K562 (cell line): ENCODE data around the gene LHX5. TPM values are rescaled to one million over a fixed set of nuclear protein-coding genes. Genes with fewer than 3 reads are reported as not detected.
A peak's percentile ranks its signal among the peaks of the same experiment; 100 is the strongest.

ENCODE experiments used
- MAFF ChIP-seq: IDR thresholded peaks from 2 replicates; pipeline ENCODE4 v1.6.1; 2012; ENCODE audit warnings: low read length, improper control_type of control experiment
- MGA ChIP-seq: fragments of 450-650 bp; IDR thresholded peaks from 2 replicates; pipeline ENCODE4 v1.6.1; 2016; ENCODE audit warnings: mild to moderate bottlenecking, moderate library complexity
- SOX6 ChIP-seq: fragments of 450-650 bp; IDR thresholded peaks from 2 replicates; pipeline ENCODE4 v1.6.1; 2014; ENCODE audit warnings: mild to moderate bottlenecking
- polyA plus RNA-seq, 8 experiments: library from polyadenylated mRNA; depleted of rRNA in 4 of 8; stranded (reverse) in 5 of 8; unstranded in 3 of 8; fragments of >200 nt; fragmentation: Nextera tagmentation in 2 of 8; fragmentation: Illumina TruSeq in 1 of 8; extraction: Ambion mirVana in 2 of 8; extraction: Trizol in 1 of 8; gene quantifications; 2 replicates each; pipeline versions ENCODE4 v1.2.1 to v1.2.3, GENCODE V29; 2011 to 2014; ENCODE audit warnings: inconsistent platforms in 1 of 8, missing spikeins in 1 of 8
- total RNA-seq, 7 experiments: library from RNA; depleted of rRNA in 6 of 7; stranded (reverse); fragments of >200 nt in 6 of 7; fragmentation: Illumina TruSeq in 2 of 7; extraction: Trizol in 2 of 7; gene quantifications; 2 replicates each; pipeline versions ENCODE4 v1.2.1 to v1.2.3, GENCODE V29; 2011 to 2021; ENCODE audit warnings: low replicate concordance in 1 of 7
- TF ChIP-seq, protein P1 (sequence below), 3 experiments: IDR thresholded peaks in 2 of 3; conservative IDR thresholded peaks in 1 of 3; 2 replicates each; pipeline ENCODE4 v1.5.1; 2011 to 2012; ENCODE audit warnings: low read length in 3 of 3, mild to moderate bottlenecking in 3 of 3, control low read depth in 2 of 3, improper control_type of control experiment in 1 of 3, inconsistent platforms in 1 of 3, low read depth in 1 of 3, mixed read lengths in 1 of 3, moderate library complexity in 1 of 3; ENCODE audit not compliant: insufficient read depth in 2 of 3
- TF ChIP-seq, protein P2 (sequence below), 2 experiments: IDR thresholded peaks; 2 replicates each; pipeline ENCODE4 v1.6.1; 2011; ENCODE audit warnings: borderline replicate concordance in 1 of 2, control low read depth in 1 of 2, low read depth in 1 of 2, low read length in 1 of 2, mild to moderate bottlenecking in 1 of 2, mixed read lengths in 1 of 2, moderate library complexity in 1 of 2; ENCODE audit not compliant: insufficient read depth in 1 of 2, insufficient read length in 1 of 2, poor library complexity in 1 of 2, severe bottlenecking in 1 of 2; ENCODE audit errors: extremely low read depth in 1 of 2

Gene LHX5
- total and polyA plus RNA-seq, 9 of the 15 experiments (the other 6 are each of a cell fraction or from before 2014, with no cell fraction given) = 0.04 to 0.17 (median 0.05) TPM; not detected in 6

DNA sequence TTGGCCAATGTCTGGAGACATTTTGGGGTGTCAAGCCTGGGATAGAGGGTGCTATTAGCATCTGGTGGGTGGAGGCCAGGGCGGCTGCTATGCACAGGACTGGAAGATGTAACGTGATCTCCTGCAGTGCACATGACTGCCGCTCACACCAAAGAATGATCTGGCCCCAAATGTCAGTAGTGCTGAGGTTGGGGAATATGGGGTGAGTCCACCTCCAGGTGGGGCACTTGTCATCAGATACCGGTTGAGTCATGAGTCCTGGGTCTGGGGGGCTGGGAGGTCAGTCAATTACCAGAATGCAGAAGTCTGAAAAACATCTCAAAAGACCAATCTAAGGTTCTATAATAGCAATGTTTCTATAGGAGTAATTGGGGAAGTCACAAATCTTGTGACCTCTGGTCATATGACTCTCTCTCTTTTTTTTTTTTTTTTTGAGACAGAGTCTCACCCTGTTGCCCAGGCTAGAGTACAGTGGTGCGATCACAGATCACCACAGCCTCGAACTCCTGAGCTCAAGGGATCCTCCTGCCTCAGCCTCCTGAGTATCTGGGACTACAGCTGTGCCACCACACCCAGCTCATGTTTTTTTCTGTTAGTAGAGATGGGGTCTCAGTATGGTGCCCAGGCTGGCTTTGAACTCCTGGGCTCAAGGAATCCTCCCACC is 55.4 kb downstream of the LHX5 start (continued):
- TF ChIP-seq, protein P1, sequence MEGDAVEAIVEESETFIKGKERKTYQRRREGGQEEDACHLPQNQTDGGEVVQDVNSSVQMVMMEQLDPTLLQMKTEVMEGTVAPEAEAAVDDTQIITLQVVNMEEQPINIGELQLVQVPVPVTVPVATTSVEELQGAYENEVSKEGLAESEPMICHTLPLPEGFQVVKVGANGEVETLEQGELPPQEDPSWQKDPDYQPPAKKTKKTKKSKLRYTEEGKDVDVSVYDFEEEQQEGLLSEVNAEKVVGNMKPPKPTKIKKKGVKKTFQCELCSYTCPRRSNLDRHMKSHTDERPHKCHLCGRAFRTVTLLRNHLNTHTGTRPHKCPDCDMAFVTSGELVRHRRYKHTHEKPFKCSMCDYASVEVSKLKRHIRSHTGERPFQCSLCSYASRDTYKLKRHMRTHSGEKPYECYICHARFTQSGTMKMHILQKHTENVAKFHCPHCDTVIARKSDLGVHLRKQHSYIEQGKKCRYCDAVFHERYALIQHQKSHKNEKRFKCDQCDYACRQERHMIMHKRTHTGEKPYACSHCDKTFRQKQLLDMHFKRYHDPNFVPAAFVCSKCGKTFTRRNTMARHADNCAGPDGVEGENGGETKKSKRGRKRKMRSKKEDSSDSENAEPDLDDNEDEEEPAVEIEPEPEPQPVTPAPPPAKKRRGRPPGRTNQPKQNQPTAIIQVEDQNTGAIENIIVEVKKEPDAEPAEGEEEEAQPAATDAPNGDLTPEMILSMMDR (IDR thresholded peaks at IDR 0.05 in 2 of 3, conservative IDR thresholded peaks at IDR 0.05 in 1 of 3; ENCODE audit: insufficient read depth in 2 of 3, low read depth in 1 of 3, low read length in 3 of 3) = peak; percentile 27 to 43 (median 27); a peak in 4 of 6 replicates
- peak; percentile 41; the same call in 1 of the 2 replicates for TF ChIP-seq SOX6
- TF ChIP-seq, protein P2, sequence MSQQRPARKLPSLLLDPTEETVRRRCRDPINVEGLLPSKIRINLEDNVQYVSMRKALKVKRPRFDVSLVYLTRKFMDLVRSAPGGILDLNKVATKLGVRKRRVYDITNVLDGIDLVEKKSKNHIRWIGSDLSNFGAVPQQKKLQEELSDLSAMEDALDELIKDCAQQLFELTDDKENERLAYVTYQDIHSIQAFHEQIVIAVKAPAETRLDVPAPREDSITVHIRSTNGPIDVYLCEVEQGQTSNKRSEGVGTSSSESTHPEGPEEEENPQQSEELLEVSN (IDR thresholded peaks at IDR 0.05; ENCODE audit: borderline replicate concordance in 1 of 2, extremely low read depth in 1 of 2, insufficient read depth in 1 of 2, insufficient read length in 1 of 2, low read depth in 1 of 2, low read length in 1 of 2, poor library complexity in 1 of 2, severe bottlenecking in 1 of 2) = peak in 1 of 2 experiments; percentile 34
- TF ChIP-seq MAFF = peak; percentile 0; the same call in 1 of the 2 replicates
- peak; percentile 51; the same call in 1 of the 2 replicates for TF ChIP-seq MGA
